Measurements from ENCODE around the gene TMEM238. TPM values are rescaled to one million over a fixed set of nuclear protein-coding genes. Genes with fewer than 3 reads are reported as not detected.
A peak's percentile ranks its signal among the peaks of the same experiment; 100 is the strongest.

TMEM238 gene
- total and polyA plus RNA-seq, 4 donors: 0.08 to 0.54 (median 0.47) TPM

DNA sequence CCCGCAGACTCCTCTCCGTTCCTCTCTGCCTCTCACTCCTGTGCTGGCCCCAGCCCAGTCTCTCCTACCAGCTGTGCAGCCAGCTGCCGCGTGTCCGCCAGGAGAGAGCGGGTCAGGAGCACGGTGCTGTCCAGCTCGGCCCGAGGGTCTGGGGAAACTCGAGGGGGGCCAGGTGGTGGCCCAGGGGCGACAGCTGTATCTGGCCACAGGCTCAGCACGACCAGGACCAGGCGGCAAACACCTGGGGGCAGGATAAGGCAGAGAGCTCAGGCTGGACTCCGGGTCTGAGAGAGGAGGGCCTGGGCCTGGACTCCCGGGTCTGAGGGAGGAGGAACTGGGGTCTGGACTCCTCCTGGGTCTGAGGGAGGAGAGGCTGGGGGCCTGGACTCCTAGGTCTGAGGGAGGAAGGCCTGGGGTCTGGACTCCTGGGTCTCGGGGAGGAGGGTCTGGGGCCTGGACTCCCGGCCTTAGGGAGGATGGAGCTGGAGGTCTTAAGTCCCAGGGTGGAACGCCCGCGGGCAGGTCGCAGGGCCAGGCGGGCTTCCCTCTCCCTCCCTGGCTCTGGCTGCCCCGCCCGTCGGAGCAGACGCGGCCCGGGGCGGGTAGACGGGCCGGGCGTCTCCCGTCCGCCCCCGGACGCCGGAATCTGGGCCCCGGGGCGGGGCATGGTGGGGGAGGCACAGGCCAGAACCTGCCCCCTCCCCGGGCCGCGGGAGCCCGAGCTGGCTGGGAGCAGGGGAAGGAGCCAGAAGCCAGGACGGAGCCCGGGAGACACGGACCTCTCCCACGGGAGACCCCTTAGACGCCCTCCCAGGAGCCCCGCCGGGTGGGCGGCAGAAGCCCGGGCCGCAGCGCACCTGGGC is 15.2 kb downstream of the TMEM238 start:
- H3K9me3 ChIP-seq (ENCODE audit: control insufficient read depth in 4 of 4, low read length in 3 of 4): no peaks in the 10 kb centered on the region
- TF ChIP-seq RXRA (IDR thresholded peaks at IDR 0.05) (no peak), YY1 (IDR thresholded peaks at IDR 0.05) (no peak)
- H3K4me3 ChIP-seq (ENCODE audit: low read depth in 1 of 3, low read length in 3 of 3): peak overlapping the region in 1 of 3 donors; percentile 4
- H3K27me3 ChIP-seq (ENCODE audit: control insufficient read depth in 4 of 4, insufficient read depth in 4 of 4, low read length in 3 of 4): peaks cover 0 to 11% (median 7%) of the 10 kb centered on the region in 4 donors
- WGBS: 9% methylated on average over 53 of the region's 54 CpGs
- H3K36me3 ChIP-seq (ENCODE audit: control insufficient read depth in 4 of 4, insufficient read depth in 3 of 4, low read depth in 1 of 4, low read length in 3 of 4): no peaks in the 10 kb centered on the region
- H3K9ac ChIP-seq (ENCODE audit: low read depth in 1 of 2, low read length in 2 of 2): no peak overlapping the region
- H3K4me1 ChIP-seq (ENCODE audit: control insufficient read depth in 4 of 4, insufficient read depth in 4 of 4, low read length in 3 of 4): peaks cover 0 to 9% (median 1%) of the 10 kb centered on the region in 4 donors
- no peak overlapping the region for H3K27ac ChIP-seq (ENCODE audit: low read depth in 1 of 2, low read length in 2 of 2)
- DNase-seq (ENCODE audit: low spot score): no peak

DNA sequence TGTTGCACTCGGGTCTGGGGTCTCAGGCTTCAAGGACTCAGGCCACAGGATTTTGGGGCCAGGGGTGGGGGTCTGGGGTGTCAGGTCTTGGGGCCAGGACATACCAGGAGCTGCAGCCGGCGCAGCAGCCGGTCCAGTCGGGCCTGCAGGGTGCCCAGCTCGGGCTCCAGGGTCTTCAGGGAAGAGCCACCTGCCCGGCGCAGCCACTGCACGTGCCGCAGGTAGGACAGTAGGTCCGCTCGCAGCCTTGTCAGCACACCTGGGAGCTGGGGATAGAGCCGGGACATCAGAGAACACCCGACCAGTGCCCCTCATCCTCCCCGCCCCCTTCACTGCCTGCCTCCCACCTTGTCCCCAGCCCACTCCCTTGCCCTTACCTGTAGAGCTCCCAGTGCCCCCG is 16.0 kb downstream of the TMEM238 start:
- Histone ChIP-seq H3K9me3 (ENCODE audit: control insufficient read depth in 4 of 4, low read length in 3 of 4) (no peaks in the 10 kb centered on the region), H3K4me1 (ENCODE audit: control insufficient read depth in 4 of 4, insufficient read depth in 4 of 4, low read length in 3 of 4) (peaks cover 0 to 9% (median 1%) of the 10 kb centered on the region in 4 donors), H3K36me3 (ENCODE audit: control insufficient read depth in 4 of 4, insufficient read depth in 3 of 4, low read depth in 1 of 4, low read length in 3 of 4) (no peaks in the 10 kb centered on the region), H3K9ac (ENCODE audit: low read depth in 1 of 2, low read length in 2 of 2) (no peak overlapping the region), H3K27ac (ENCODE audit: low read depth in 1 of 2, low read length in 2 of 2) (no peak overlapping the region), H3K4me3 (ENCODE audit: low read depth in 1 of 3, low read length in 3 of 3) (no peak overlapping the region), H3K27me3 (ENCODE audit: control insufficient read depth in 4 of 4, insufficient read depth in 4 of 4, low read length in 3 of 4) (peaks cover 0 to 11% (median 7%) of the 10 kb centered on the region in 4 donors)
- no peak for DNase-seq (ENCODE audit: low spot score)
- TF ChIP-seq, protein P1, sequence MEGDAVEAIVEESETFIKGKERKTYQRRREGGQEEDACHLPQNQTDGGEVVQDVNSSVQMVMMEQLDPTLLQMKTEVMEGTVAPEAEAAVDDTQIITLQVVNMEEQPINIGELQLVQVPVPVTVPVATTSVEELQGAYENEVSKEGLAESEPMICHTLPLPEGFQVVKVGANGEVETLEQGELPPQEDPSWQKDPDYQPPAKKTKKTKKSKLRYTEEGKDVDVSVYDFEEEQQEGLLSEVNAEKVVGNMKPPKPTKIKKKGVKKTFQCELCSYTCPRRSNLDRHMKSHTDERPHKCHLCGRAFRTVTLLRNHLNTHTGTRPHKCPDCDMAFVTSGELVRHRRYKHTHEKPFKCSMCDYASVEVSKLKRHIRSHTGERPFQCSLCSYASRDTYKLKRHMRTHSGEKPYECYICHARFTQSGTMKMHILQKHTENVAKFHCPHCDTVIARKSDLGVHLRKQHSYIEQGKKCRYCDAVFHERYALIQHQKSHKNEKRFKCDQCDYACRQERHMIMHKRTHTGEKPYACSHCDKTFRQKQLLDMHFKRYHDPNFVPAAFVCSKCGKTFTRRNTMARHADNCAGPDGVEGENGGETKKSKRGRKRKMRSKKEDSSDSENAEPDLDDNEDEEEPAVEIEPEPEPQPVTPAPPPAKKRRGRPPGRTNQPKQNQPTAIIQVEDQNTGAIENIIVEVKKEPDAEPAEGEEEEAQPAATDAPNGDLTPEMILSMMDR (IDR thresholded peaks at IDR 0.05; ENCODE audit: low read depth, low read length, missing input control): no peak
- TF ChIP-seq TAF1 (conservative IDR thresholded peaks at IDR 0.05) (no peak), FOXA2 (IDR thresholded peaks at IDR 0.05) (no peak), FOXA1 (IDR thresholded peaks at IDR 0.05) (no peak), RAD21 (IDR thresholded peaks at IDR 0.05) (no peak), HNF4A (conservative IDR thresholded peaks at IDR 0.05) (no peak), YY1 (IDR thresholded peaks at IDR 0.05) (no peak), RXRA (IDR thresholded peaks at IDR 0.05) (no peak), JUND (IDR thresholded peaks at IDR 0.05) (no peak), NR2F2 (IDR thresholded peaks at IDR 0.05) (no peak), GABPA (IDR thresholded peaks at IDR 0.05 in 1 of 2, conservative IDR thresholded peaks at IDR 0.05 in 1 of 2) (no peak), EGR1 (IDR thresholded peaks at IDR 0.05; ENCODE audit: low read depth in 2 of 2) (no peak), HNF4G (IDR thresholded peaks at IDR 0.05) (no peak), SP1 (IDR thresholded peaks at IDR 0.05) (no peak)
- TF ChIP-seq, protein P2, sequence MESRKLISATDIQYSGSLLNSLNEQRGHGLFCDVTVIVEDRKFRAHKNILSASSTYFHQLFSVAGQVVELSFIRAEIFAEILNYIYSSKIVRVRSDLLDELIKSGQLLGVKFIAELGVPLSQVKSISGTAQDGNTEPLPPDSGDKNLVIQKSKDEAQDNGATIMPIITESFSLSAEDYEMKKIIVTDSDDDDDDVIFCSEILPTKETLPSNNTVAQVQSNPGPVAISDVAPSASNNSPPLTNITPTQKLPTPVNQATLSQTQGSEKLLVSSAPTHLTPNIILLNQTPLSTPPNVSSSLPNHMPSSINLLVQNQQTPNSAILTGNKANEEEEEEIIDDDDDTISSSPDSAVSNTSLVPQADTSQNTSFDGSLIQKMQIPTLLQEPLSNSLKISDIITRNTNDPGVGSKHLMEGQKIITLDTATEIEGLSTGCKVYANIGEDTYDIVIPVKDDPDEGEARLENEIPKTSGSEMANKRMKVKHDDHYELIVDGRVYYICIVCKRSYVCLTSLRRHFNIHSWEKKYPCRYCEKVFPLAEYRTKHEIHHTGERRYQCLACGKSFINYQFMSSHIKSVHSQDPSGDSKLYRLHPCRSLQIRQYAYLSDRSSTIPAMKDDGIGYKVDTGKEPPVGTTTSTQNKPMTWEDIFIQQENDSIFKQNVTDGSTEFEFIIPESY (IDR thresholded peaks at IDR 0.05): no peak
- TF ChIP-seq, protein P3, sequence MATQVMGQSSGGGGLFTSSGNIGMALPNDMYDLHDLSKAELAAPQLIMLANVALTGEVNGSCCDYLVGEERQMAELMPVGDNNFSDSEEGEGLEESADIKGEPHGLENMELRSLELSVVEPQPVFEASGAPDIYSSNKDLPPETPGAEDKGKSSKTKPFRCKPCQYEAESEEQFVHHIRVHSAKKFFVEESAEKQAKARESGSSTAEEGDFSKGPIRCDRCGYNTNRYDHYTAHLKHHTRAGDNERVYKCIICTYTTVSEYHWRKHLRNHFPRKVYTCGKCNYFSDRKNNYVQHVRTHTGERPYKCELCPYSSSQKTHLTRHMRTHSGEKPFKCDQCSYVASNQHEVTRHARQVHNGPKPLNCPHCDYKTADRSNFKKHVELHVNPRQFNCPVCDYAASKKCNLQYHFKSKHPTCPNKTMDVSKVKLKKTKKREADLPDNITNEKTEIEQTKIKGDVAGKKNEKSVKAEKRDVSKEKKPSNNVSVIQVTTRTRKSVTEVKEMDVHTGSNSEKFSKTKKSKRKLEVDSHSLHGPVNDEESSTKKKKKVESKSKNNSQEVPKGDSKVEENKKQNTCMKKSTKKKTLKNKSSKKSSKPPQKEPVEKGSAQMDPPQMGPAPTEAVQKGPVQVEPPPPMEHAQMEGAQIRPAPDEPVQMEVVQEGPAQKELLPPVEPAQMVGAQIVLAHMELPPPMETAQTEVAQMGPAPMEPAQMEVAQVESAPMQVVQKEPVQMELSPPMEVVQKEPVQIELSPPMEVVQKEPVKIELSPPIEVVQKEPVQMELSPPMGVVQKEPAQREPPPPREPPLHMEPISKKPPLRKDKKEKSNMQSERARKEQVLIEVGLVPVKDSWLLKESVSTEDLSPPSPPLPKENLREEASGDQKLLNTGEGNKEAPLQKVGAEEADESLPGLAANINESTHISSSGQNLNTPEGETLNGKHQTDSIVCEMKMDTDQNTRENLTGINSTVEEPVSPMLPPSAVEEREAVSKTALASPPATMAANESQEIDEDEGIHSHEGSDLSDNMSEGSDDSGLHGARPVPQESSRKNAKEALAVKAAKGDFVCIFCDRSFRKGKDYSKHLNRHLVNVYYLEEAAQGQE (IDR thresholded peaks at IDR 0.05): no peak
- TF ChIP-seq, protein P4, sequence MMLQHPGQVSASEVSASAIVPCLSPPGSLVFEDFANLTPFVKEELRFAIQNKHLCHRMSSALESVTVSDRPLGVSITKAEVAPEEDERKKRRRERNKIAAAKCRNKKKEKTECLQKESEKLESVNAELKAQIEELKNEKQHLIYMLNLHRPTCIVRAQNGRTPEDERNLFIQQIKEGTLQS (IDR thresholded peaks at IDR 0.05): no peak
- WGBS: 75% methylated on average over 16 of the region's 16 CpGs
